ENCODE data around the gene ACTG1. TPM values are rescaled to one million over a fixed set of nuclear protein-coding genes. Genes with fewer than 3 reads are reported as not detected.

ACTG1 gene
- total and polyA plus RNA-seq, 9 of the 15 experiments (the other 6 are each of a cell fraction or from before 2014, with no cell fraction given), result 224 to 1,775 (median 568) TPM

- TF ChIP-seq ATF2 (CRISPR knock-in tag; IDR thresholded peaks at IDR 0.05) (no peak), ATF6 (CRISPR knock-in tag; IDR thresholded peaks at IDR 0.05) (no peak), EP400 (IDR thresholded peaks at IDR 0.05) (0 out of 2 replicates have a peak, but pooled peaks have one; percentile 14), JUNB (CRISPR knock-in tag; conservative IDR thresholded peaks at IDR 0.05) (no peak), CBX8 (IDR thresholded peaks at IDR 0.05; ENCODE audit: borderline replicate concordance, extremely low read depth, low read depth, low read length, poor library complexity, severe bottlenecking) (no peak), RB1 (IDR thresholded peaks at IDR 0.05; ENCODE audit: low read depth) (no peak), NFATC3 (IDR thresholded peaks at IDR 0.05) (no peak), NRF1 (conservative IDR thresholded peaks at IDR 0.05 in 1 of 2, IDR thresholded peaks at IDR 0.05 in 1 of 2) (no peak; a peak in 1 of 4 replicates), TRIM25 (IDR thresholded peaks at IDR 0.05; ENCODE audit: borderline replicate concordance) (no peak)
Observed at GRCh38 chr17:81480140-81481072, 32.2 kb downstream of the ACTG1 start (continued).

Data from K562 (cell line).